HG02571 (cell line): ENCODE results near the gene SPTBN1.

ENCODE experiments used
- ATAC-seq: cut with Tn5 transposase; IDR thresholded peaks from one replicate; pipeline ENCODE4 v1.9.1; 2021; ENCODE audit warnings: mild to moderate bottlenecking, moderate library complexity; ENCODE audit not compliant: unreplicated experiment

The SPTBN1 gene

GRCh38 chr2:54570925-54571694 is 115.0 kb downstream of the SPTBN1 start:
- peak; percentile 64 for ATAC-seq

GRCh38 chr2:54572262-54572635 is 116.1 kb downstream of the SPTBN1 start:
- no peak for ATAC-seq

- ATAC-seq: no peak
Measured at GRCh38 chr2:54572636-54573536, 116.8 kb downstream of the SPTBN1 start.

- ATAC-seq: no peak
Measured at GRCh38 chr2:54573537-54573919, 117.4 kb downstream of the SPTBN1 start.

GRCh38 chr2:54574107-54574859 is 118.2 kb downstream of the SPTBN1 start:
- ATAC-seq: peak; percentile 31

GRCh38 chr2:54574860-54575247 is 118.7 kb downstream of the SPTBN1 start:
- ATAC-seq: no peak

GRCh38 chr2:54575379-54575888 is 119.3 kb downstream of the SPTBN1 start:
- ATAC-seq: no peak

- ATAC-seq: no peak
Measured at GRCh38 chr2:54577035-54577434, 120.9 kb downstream of the SPTBN1 start.

- no peak for ATAC-seq
Measured at GRCh38 chr2:54577944-54578647, 122.0 kb downstream of the SPTBN1 start.

- no peak for ATAC-seq
Measured at GRCh38 chr2:54578648-54579045, 122.5 kb downstream of the SPTBN1 start.

- ATAC-seq: no peak
Measured at GRCh38 chr2:54579061-54579681, 123.0 kb downstream of the SPTBN1 start.

GRCh38 chr2:54579682-54580620 is 123.8 kb downstream of the SPTBN1 start:
- ATAC-seq: peak; percentile 88

- ATAC-seq: no peak
Measured at GRCh38 chr2:54581326-54582039, 125.4 kb downstream of the SPTBN1 start.

GRCh38 chr2:54582987-54583386 is 126.9 kb downstream of the SPTBN1 start:
- no peak for ATAC-seq

GRCh38 chr2:54584598-54584997 is 128.5 kb downstream of the SPTBN1 start:
- ATAC-seq: no peak

- no peak for ATAC-seq
Measured at GRCh38 chr2:54585136-54585733, 129.1 kb downstream of the SPTBN1 start.

GRCh38 chr2:54586062-54586461 is 129.9 kb downstream of the SPTBN1 start:
- no peak for ATAC-seq

GRCh38 chr2:54586494-54586893 is 130.4 kb downstream of the SPTBN1 start:
- no peak for ATAC-seq
